Right ventricle myocardium inferior (tissue), 1 donor: Measurements from ENCODE around the gene PRPF8. TPM values are rescaled to one million over a fixed set of nuclear protein-coding genes. Genes with fewer than 3 reads are reported as not detected.

Experiments
- ATAC-seq: fragments of 200-7000 bp; cut with Tn5 transposase; one replicate; pipeline ENCODE4 v1.9.1; 2020; ENCODE audit warnings: mild to moderate bottlenecking, moderate library complexity
- DNase-seq: peaks from one replicate; pipeline ENCODE4 v3.0.0; 2021; ENCODE audit errors: missing footprints
- intact Hi-C: fragments of 100-400 bp; cut with DNase I; formaldehyde crosslinking; loops from one replicate; pipeline ENCODE4 v1.11.0; 2022
- total RNA-seq: library from RNA; stranded (reverse); fragmentation: NEBNext Ultra II Directional; extraction: Animal tissue kit (Norgen Biotek cat#: 25700); gene quantifications from one replicate; pipeline ENCODE4 v1.2.1, GENCODE V29; 2021
- donor health status: DM: no; HTN: yes; CAD: no; lungs with severe emphysema.

PRPF8 gene
- total RNA-seq, 1 donor from 2014 or later = 120 TPM

DNA sequence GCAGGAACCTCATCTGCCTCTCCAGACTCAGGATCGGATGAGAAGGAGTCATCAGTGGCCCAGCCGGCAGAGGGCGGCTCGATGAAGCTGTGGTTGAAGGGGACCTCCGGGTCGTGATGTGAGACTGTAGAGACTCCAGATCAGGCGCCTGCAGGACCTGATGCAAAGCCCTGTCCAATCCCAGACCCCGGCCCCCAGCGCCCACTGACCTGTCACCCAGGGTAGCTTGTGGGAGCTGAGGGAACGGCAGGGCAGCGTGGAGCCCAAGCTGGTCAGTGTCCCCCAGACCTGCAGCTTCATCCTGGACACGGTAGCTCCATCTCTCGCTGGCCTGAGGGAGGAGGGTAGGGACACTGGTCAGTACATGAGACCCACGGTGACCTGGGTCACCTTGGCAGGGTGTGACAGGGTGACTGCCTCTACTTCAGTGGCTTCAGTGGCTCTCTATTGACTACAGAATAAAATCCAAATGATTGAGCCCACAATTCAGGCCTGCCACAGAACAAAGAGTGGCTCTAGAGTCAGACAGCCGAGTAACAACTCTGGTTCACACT lies 47.9 kb downstream of the PRPF8 start:
- DNase-seq (peak; percentile 52), ATAC-seq (no peak)
- intact Hi-C loops = no loop called here

DNA sequence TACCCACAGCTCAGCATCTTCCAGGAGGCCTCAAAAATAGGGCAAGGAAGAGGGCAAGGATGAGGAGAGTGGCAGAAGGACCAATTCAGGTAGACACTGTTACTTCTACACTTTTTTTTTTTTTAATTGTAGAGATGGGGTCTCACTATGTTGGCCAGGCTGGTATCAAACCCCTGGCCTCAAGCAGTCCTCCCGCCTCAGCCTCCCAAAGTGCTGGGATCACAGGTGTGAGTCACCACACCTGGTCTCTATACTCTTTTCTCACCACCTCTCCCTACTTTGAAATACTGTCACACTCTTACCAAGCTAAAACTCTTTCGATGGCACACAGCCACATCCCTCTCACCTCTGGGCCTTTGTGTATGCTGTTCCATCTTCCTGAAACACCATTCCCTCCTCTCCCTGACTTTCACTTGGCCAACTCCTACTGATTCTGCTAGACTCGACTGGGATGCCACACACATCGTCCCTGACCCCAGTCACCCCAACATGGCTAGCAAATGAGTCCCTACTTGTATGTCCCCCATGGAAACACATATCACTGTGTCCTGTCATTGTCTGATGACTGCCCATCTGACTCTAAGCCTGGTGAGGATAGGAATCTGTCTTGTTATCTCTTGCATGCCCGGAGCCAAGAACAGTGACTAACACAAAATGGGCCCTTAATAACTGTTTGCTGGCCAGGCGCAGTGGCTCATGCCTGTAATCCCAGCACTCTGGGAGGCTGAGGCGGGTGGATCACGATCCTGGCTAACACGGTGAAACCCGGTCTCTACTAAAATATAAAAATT lies 48.8 kb downstream of the PRPF8 start:
- intact Hi-C loops = no loop called here
- ATAC-seq (no peak), DNase-seq (peak; percentile 17)

DNA sequence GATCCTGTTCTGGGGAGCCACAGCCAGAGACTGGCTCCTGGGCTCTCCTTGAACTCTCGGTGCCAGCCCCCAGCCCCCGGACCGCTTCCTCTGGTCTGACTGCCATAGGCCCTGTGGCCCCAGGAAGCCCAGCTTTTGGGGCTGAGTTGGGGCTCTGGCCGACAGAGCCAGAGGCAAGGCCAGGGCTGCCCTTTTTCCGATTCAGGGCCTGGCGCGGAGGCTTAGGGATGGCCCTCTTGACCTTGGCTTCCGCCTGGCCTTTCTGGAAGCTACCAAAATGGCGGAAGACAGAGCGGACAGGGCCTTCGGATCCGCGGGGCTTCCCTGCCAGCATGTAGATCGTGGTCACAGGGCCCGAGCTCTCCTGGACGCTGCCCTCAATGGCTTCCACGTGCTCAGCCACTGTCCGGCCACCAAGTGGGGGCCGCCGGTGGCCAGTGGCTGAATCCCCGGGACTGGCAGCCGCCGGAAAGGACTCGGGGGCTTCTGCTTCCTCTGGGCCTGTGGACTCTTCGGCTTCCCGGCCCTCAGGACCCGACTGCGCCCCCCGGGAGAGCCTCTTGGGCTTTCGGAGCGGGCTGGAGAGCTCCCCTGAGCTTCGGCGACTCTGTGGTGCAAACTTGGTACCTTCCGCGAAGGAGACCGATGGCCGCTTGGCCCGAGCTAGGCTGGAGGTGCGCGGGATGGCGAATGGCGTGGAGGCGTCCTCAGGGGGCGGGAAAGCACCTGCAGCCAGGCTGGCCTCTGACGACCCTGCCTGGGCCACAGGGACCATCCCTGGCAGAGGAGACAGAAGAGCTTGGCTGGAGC lies 49.6 kb downstream of the PRPF8 start:
- intact Hi-C loops = no loop called here
- DNase-seq = peak; percentile 64
- no peak for ATAC-seq

DNA sequence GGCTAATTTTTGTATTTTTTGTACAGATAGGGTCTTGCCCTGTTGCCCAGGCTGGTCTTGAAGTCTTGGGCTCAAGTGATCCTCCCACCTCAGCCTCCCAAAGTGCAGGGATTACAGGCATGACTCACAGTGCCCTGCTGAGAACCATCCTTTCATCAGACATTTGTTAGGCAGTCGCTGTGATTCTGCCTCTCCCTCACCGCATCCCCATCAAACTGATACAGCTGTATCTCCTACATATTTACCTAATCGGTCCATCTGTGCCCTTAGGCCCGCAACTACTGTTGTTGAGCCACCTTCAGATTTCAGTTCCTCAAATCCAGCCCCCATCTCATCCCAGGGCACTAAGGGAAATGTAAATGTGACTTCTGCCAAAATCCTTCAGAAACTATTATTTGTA lies 54.0 kb downstream of the PRPF8 start:
- DNase-seq (no peak), ATAC-seq (no peak)
- intact Hi-C loops = no loop called here

DNA sequence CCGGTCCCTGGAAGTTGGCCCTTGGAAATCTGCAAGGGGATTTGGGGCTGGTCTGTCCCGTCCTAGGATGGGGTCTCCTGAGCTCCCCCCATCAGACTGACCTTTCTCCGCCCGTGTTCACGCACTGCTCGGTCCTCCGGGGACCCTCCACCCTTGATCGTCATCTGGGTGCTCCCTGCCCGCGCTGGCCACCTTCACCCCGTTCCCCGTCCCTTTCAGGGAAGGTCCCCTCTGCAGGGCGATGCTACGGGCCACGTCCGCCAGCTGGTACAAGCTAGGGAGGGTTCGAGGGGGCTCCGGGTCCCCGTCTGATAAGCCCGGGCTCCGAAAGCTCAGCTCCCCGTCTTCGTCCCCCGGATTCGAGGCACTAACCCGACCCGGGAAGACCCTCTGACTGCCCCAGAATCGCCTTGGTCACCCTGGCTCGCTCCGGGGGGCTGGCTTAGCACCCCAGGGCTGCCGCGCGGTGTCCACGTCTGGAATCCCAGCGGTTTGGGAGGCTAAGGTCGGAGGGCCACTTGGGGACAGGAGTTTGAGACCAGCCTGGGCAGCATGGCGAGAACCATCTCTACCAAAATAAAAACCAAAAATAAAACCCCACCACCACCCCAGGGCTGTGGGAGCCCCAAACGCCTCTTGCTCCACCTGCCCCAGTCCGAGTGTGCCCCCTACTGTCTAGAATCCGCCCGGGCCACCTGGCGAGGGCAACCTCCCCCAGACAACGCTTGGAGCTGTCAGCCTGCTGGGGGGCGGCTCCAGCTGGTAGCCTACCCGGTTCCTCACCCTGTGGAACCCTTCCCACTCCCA lies 55.0 kb downstream of the PRPF8 start:
- DNase-seq (peak; percentile 89), ATAC-seq (peak; percentile 30)
- intact Hi-C loops = loop anchor here (1.0 kb wide), 1 partner anchor 55 kb away; no protein-coding TSS in a partner anchor

DNA sequence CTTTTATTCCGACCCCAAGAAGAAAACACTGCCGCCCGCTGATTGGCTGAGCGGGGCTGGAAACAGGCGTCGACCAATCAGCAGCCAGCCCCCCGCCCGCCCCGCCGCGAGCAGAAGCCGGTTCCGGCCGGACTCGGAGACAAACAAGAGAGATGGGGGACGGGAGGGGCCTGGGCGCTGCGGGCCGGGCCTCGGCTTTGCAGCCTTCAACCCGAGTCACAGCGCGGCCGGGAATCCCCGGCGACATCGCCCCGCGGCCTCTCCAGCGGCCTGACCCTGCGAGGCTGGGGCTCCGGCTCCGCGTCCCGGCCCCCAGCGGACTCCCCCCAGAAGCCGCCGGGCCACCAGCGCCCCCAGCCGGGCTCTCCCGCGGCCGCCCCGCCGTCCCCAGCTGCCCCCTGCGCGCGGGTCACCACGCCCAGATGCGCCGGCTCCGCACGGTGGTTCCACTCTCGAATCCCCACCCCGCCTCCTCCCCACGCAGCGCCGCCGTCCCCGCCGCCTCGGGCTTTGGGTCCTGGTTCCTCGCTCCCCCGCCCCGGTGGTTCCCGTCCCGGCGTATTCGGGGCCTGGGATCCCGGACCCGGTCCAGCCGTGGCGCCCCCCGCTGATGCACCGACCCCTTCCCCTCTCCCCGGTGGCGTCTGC lies 55.7 kb downstream of the PRPF8 start:
- peak; percentile 98 for DNase-seq
- peak; percentile 88 for ATAC-seq
- intact Hi-C loops = loop anchor here (1.0 kb wide), 1 partner anchor 55 kb away; no protein-coding TSS in a partner anchor

DNA sequence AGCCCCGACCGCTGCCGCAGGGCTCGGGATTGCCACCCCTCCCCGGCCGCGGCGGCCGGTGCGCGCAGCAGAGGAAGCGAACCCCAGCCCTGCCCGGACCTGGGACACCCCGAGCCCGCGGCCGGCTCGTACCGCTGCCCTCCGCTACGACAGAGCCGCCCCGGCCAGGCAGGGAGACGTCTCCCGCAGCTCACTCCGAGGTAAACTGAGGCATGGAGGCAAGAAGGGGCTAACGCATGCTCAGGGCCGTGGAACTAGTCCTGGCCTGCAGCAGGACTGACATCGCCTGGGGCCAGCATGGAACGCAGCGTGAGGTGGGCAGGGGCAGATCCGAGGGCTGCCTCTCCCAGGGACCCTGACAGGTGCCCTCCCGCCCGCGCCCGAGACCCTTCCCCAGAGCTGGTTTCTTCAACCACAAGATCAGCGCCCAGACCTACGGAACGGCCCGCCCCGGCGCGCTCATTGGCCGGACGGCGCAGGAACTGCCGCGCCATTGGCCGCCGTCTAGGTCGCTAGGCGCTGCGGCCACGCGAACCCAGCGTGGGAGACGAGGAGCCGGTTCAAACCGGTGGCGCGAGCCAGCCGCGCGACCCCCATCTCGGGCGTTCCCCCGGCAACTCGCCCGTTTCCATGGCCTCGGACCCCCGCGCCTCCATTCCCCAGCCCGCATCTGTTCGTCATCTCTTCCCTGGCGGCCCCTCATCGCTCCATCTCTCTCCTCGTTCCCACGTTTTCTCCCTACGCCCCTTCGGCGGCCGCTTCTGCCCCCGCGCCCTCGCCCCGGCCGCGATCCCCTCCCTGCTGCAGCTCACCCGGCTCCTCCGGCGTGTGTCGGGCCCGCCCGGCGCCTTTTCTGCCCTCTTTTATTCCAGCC lies 56.4 kb downstream of the PRPF8 start, which contains the start of gene SLC43A2:
TSS of gene SLC43A2 (minus strand) at position 853 of the 874 bp plus-strand sequence. CDS start 960 bp downstream, outside the sequence.
- DNase-seq (peak; percentile 93), ATAC-seq (peak; percentile 89)
- intact Hi-C loops = no loop called here

DNA sequence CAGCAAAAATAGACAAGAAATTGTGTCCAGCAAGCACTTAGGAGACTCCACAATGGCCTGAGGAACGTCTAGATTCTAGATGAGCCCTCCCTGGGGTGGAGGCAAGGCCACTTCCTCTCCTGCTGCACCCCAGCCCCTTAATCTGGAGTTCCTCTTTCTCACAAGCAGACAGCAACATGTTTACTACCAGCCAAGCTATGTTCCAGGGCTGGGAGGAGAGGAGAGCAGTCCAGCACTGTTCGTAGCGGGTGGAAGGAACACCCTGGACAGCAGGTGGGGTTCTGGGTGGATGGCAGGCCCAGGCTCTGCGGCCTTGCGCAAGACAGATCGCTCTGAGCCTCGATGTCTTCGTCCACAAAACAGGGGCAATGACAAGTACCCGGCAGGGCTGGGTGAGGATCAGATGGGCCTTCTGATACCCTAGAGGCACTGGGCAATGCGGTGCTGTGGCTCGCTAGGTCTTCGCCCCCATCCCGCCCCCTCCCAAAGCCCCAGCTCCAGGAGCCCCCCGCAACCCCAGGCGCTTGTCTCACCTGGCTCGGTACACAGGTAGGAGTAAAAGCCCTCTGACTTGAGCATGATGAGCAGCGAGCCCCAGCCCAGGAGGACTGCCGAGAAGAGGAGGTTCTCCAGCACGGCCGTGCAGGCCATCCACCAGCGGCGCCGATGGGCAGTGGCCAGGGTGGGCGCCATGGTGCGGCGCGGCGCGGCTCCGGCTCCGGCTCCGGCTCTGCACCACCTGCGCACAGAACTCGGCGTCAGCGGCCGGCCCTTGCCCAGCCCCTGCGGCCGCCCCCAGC lies 57.3 kb downstream of the PRPF8 start:
- no peak for ATAC-seq
- peak; percentile 76 for DNase-seq
- intact Hi-C loops = no loop called here

DNA sequence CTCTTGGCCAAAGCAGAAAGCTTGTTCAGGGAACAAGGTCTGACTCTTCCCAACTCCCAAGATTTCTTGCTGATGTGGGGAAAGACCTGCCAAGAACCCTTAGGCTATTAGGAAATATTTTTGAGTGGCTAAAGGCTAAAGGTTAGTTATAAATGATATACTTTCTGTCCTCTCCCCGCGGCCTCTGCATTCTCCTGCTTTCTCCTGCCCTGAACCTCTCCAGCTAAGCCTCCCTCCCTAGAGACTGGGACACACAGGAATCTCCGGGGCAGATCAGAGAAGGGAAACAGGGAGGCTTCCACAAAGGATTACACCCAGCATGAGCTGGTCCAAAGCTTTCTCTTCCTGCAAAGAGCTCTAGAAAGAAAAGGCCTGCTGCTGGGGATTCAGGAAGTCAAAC lies 58.3 kb downstream of the PRPF8 start:
- DNase-seq (no peak), ATAC-seq (no peak)
- intact Hi-C loops = no loop called here

DNA sequence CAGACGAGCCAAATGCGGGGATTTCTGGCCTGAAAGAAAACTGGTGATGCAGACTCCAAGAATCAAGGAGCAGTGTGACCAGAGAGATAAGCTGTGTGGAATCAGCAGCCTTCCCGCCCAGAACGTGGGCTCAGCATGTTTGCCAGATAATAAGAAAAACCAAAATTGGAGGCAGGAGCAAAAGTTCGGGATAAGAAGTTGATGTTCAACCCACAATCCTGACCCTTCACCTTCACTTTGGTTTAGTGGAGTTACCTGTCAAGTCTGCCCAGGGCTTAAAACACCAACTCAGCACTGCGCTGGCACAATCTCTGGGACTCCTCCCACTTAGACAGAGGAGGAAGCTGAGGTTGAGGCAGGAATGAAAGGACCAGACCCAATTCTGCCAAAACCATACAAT lies 59.1 kb downstream of the PRPF8 start:
- DNase-seq = peak; percentile 62
- intact Hi-C loops = no loop called here
- no peak for ATAC-seq

DNA sequence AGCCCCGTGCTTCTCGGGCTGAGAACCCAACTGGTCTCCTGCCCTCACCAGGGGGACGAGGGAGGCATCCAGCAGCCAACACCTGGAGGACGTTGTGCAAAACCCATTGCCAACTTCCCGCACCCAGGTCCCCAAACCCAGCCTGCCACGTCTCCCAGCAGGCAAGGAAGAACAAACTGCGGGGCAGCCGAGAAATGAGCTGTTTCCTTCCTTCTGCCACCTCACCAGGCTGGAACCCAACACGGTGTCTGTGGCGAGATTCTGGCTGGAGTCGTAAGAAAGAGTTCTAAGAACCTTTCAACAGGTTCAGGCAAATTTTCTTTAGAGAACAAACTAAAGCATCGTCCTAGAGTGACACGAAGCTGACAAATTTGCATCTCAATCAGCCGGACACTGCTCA lies 59.6 kb downstream of the PRPF8 start:
- ATAC-seq (no peak), DNase-seq (peak; percentile 42)
- intact Hi-C loops = no loop called here

DNA sequence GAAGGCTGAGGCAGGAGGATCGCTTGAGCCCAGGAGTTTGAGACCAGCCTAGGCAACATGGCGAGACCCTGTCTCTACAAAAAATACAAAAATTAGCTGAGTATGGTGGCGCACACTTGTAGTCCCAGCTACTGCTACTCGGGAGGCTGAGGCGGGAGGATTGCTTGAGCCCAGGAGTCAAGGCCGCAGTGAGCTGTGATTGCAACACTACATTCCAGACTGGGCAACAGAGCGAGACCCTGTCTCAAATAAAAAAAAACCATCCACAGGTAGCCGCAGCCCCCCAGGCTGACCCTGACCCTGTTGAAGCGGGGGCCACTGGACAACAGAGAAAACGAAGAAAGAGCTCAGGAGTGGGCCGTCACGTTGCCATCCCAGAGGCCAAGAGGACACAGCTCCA lies 60.0 kb downstream of the PRPF8 start:
- ATAC-seq = no peak
- peak; percentile 40 for DNase-seq
- intact Hi-C loops = no loop called here

DNA sequence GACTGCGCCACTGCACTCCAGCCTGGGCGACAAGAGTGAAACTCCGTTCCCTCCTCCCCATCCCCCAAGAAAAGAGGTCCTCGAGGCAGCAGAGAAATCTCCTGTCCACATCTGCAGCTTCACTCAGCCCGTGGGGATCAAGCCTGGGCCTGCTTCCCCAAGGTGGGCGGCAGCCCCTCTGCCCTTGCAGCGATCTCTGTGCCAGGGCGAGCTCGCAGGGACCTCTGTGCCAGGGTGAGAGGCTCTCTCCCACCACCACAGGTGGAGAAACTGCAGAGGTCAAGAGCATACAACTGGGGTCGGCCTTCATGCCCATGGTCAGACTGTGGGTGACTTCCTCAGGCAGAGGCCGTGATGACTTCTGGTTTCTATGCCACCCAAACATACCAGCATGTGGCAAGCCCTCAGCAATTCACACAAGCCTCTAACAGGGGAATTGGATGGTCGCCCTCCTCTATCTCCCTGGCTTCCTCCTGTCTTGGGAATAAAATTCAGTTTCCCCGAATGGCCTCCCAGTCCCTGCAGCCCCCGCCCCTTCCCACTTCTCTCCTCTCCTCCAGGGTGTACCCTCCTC lies 61.5 kb downstream of the PRPF8 start:
- ATAC-seq (no peak), DNase-seq (peak; percentile 41)
- intact Hi-C loops = no loop called here

DNA sequence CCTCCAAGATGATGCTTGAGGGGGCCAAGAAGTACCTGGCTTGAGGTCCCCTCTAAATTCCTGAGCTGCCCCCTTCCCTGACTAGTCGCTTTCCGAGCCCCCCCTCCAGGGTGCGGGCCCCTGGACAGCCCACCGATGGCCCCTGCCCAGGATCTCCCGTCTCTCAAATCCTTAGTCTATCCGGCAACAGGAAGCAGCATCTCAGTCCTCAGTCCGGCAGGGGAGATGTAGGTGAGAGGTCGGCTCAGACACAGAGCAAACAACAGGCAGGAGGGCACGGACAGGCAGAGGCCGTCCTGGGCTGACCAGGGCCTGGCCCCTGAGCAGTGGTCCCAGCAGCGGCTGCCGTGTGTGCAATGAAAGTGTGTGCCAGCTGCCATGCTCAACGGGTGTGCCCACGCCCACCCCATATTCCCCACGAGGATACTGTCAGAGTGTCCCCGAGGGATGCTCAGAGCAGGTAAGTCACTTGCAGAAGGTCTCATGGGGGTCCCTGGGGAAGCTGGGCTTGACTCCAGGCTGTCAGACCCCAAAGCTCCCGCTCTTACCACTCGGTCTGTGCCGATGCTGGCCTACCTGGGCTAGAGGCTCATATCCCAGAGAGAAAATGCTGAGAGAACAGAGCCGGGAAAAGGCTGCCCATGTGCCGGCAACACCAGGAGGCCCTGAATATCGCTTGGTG lies 63.3 kb downstream of the PRPF8 start:
- ATAC-seq (no peak), DNase-seq (peak; percentile 40)
- intact Hi-C loops = no loop called here

DNA sequence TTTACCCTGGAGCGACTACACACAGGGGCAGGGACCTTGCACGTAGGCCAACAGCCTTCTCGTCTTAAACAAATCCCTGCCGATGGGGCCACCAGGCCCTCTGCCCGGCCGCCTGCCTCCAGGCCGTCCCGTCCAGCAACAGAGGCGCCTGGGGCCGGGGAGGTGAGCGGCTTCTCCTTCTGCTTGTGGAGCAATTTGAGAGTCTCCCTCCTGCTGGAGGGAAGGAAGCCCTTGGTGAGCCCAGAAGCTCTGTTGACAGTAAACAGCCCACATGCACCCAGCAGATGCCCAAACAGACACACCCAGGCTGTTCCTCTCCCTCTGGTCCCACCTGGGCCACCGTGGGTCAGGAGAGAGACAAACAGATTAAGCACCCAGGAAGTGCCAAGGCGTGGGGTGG lies 64.2 kb downstream of the PRPF8 start:
- intact Hi-C loops = no loop called here
- DNase-seq = peak; percentile 21
- ATAC-seq = no peak
